Stimulated activated CD4-positive, alpha-beta T cell treated with anti-CD3 and anti-CD28 coated beads, Interleukin-15, amount 100 ng/mL, for 1 hour (primary cell): Measurements from ENCODE around the gene EDAR.

Experiments
- DNase-seq, 2 donors: peaks; one replicate each; pipeline ENCODE4 v3.0.0-alpha.2; 2020; ENCODE audit warnings: low read depth in 1 of 2, low spot score in 1 of 2

Gene EDAR

DNA sequence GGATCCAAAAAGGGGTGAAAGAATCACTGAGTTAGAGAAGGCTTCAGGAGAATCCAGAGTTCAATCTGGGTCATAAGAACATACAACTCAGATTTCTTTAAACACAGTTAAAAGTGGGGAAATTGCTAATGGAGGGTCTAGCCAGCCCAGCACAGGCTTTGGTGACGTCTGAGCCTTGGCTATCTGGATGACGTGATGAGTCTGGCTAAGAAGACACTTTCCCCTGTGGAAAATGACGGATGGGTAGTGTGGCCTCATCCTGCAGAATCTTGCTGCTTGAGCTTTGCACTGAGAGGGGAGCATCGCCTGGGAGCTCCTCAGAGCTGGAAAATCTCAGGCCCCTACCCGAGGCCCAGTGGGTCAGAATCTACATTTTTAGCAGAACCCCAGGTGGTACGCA, 19.2 kb downstream of the EDAR start:
- DNase-seq = no peak

DNA sequence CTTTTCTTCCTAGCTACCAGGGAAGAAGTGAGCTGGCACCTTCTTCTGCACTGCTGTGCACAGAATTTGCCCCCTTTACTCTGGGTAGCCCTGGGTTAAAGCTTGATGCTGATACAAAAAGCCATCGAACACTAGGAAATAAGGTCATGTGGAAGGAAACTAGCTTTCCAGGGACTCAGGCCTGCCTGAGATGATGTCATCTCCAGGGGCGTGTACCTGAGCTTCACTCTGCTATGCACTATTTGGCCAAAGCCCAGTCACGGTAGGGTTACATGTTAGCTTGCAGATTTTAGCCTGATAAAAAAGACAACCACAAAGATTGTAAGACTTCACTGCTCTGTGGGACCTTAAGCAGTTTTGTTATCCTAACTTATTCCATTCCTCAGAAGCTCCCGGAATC, 20.4 kb downstream of the EDAR start:
- DNase-seq = no peak

DNA sequence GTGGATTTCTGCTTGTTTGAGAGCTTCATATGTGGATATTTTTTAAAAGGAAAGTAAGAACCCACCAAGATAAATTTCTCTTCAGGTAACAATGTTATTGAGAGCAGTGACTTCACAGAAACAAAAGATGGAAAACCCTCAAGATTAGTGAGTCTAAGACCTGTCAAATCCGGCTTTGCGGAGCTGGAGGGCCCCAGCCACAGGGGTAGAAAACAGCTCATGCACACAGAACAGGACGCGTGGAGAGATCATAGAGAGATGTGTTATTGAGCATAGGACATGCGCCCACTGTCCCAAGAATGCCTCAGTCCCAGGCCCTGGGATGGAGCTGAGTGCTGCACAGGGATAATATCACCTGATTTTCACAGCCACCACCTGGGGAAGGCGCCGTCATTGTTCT, 21.3 kb downstream of the EDAR start:
- DNase-seq = no peak

DNA sequence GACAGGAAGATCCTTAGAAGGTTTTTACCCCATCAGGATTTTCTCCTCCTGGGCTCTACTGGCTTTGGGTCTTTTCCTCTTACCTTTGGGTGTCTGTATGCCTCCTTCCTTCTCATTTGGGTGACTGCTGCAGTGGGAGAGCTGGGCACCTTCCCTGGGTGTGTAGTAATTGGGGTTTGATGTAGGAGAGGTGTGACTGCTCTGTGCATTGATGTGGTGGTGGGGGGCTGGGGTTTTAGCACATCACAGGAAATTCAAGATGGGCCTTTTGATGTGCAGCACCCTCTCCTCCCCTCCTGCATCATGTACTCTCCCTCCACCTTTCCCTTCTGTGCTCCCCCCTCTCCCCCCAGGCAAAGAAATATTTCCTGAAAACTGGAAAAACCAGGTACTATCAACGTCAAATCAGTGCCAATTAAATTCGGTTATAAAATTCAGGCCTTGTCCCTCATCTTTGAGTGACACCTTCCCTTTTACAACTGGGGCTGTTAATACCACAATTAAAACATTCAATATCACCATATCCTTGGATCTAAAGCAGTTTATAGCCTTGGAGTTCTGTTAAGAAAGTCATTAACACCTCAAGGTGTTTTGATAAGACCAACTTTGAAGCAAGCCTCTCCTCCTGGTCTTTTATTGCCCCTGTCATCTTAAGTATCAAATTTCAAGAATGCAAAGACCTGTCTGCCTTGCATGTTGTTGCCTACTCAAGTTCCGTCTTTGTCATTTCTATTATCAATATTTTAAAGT, 23.3 kb downstream of the EDAR start:
- no peak for DNase-seq

DNA sequence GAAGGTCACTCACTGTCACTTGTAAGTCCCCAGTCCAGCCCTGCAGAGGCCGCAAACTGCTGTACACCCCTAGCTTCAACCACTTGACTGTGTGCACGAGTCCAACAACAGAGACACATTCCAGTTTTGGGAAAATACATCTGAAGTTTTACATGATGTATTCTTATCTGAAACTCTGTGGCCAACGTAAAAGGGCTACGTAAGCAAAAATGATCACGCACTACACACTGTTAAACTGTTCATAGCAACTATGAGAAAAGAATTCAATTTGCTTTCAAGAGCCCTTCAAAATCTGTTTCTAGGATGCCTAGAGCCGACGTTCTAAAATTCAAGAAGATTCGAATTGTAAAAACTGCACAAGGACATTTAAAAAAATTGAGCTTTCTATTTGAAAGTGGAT, 26.0 kb downstream of the EDAR start:
- DNase-seq = no peak

DNA sequence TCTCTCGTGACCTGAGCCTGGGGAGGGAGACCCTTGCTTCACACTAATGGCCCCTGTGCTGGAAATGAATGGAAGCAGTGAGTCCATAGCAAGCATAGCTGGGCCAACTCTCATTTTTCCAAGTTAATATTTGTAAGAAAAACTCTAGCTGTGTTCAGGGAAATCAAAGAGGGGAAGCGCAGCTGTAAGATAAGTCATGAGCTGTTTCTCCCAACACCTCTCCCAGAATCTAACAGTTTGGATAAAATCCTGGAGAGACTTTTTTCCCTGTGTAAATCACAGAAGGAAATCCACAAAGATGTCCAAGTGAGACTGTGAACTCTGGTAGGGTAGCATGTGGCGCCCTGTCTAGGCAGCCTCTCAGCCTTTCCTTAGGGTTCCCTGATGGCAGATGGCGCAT, 27.2 kb downstream of the EDAR start:
- DNase-seq = no peak

DNA sequence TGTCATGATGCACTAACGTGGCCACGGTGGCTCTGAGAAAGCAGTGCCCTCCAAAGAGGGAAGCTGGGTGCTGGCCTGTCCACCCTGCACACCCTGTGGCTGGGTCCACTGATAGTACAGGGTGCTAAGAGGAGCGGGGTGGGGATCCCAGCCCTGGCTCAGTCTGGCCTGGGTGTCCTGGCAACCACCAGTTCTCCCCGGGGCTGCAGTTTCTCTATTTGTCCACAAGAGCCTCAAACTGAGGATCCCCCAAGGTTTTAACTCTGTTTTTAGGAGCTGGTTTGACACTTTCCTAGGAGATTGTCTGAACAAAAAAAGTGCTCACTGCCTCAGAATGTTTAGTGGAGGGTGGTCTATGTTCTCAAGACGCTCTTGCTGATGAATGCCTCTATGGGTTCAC, 29.0 kb downstream of the EDAR start:
- DNase-seq = no peak

DNA sequence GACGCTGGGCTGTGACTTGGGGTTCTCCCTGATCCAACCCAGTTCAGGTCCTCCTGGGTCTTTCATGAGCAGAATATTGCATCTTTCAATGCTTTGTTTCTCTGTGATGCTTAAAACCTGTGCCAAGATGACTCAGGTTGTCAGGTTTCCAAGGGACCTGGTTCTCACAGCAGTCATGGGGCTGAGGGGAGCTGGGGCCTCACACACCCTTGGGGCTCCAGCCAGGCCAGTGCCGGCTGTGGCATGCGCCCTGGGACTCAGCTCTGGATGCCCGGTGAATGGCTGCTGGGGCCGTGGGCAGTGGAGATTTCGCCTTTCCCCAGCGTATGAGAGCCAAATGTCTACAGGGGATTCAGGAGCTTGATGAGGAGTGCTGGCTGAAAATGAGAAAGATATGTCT, 29.6 kb downstream of the EDAR start:
- DNase-seq = no peak

DNA sequence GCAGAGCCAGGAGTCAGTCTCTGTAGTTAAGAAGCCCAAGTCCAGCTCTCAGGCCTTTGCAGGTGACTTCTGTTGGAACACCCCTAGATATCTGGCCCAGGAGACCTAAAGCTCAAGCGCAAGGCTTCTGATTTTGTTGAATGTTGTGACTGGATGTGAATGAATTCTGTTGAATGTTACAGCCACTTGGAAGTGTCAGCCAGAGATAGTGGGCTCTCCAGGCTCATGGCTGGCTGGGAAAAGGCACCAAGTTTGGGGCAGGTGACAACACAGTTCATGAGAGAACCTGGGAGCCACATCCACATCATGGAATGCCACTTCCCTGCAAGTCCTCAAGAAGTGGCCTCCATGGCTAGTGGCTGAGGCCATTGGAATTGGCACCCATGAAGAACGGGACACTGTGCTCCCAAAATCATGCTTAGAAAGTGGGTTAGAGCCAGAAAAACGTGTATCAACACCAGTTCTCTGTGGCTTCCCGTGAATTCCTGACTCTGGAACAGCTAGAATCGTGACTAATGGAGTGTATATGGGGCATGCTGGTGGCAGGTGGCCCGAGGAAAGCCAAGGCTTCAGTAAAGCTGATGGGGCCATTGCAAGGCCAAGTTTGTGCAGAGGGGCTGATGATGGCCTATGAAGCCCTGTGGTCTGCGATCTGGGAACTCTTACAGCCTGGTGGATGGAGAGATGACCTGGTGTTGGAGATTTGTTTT, 30.2 kb downstream of the EDAR start:
- DNase-seq = no peak

DNA sequence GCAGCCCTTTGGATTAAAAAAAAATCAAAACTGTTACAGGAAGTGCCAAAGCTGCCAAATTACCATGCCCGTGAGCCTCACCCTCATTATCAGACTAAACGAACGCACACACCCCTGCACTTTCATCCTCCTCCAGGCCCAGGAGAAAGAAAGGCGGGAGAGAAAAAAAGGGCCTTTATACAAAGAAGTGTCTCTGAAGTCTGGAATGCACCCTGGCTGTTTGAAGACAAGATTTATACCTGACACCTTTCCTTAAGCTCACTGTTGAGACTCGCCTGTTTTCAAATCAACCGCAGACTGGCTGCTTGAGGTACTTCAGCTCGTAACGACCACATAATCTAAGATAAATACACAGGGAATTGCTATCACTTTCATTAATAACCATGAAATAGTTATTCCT, 31.0 kb downstream of the EDAR start:
- DNase-seq = no peak

DNA sequence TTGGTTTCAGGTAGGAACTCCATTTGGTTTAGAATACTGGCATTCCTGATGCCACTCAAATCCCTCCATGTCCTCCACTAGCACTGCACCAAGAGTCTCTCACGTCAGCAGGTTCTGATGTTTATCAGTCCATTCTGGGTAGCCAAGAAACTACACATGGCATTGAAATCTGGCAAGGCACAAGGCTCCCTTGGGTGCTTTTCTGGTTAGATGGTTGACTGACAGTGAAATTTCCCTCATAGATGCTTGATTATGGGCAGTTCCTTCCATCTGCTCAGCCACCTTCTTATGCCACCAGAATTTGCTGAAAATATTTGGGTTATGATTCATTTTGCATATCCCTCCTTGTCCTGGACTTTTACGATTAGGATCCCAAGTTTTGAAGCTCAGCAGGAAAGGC, 32.6 kb downstream of the EDAR start:
- no peak for DNase-seq

DNA sequence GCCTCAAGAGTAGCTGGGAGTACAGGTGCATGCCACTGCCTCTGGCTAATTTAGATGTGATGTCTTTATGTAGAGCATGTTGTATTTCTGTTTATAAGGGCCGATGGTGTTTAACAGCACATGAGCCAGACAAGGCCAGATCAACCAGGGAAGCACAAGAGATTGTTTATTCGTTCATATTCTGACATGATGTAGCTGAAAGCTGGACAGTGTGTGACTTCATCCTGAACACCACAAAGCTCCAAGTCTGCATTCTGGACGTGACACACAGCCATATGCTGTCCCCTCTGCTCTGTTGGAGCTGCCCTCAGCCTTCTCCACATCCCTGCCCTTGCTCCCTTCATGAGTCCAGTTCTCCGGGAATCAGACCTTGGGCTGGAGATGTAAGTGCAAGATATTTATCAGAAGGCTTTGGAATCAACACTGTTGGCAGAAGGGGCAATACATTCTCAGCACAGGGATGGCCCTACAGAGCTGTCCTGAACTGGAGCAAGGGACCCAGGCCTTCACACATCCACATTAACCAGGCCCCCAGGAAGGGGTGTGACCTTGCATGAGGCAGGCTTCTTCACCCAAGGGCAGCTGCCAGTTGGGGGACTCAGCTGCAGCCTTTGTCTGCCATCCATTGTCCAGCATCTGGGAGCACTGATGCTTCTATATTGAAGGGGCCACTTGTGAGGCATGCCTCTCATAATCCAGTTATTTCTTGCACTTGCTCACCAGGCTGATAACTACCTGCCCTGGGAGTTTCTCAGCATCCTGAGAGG, 38.5 kb downstream of the EDAR start:
- no peak for DNase-seq

DNA sequence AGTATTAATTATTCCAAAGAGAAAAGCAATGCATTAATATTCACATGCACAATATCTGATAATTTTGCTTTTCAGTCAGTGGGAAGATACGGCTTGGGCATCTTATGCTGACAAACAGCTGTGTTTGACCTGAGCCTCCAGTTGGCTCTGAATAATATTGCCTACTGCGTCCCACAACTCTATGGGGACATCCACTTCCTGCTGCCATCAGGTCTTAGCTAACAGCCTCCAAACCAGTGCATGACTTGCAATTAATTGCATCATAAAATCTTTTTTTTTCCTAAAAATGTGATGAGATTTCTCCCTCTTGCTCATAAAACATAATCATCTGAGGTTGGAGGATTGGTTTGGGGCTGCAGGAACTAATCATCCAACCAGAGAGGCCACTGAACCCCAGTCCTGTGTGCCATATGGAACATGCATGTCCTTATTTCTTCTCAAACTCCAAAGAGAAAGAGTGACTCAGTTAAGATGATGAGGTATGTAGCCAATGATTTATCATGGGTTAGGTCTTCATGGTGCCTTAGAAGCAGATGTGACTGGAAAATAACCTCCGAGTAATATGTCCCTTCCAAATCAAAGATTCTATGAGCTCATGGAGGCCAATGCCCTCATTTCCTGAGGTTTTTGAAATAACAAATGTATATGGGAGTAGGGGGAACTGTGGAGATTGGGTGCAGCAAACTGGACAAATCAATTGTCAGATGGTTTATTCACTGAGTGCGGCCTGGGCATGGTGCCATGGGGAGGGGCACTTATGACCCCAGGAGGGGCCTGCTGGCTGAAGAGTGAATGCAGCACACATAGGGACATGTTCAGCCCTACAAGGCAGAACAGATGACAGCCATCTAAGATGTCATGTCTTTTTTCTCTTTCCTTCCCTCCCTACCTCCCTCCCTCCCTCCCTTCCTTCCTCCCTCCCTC, 39.4 kb downstream of the EDAR start:
- DNase-seq = no peak

DNA sequence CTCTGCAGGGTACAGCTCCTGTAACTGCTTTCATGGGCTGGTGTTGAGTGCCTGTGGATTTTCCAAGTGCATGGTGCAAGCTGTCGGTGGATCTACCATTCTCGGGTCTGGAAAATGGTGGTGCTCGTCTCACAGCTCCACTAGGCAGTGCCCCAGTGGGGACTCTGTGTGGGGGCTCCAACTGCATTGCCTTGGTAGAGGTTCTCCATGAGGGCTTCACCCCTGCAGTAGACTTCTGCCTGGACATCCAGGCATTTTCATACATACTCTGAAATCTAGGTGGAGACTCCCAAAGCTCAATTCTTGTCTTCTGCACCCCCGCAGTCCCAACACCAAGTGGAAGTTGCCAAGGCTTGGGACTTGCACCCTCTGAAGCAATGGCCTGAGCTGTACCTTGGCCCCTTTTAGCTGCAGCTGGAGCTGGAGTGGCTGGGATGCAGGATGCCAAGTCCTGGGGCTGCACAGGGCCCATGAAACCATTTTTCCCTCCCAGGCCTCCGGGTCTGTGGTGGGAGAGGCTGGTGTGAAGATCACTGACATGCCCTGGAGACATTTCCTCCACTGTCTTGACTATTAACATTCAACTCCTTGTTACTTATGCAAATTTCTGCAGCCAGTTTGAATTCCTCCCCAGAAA, 41.6 kb downstream of the EDAR start:
- DNase-seq = no peak

DNA sequence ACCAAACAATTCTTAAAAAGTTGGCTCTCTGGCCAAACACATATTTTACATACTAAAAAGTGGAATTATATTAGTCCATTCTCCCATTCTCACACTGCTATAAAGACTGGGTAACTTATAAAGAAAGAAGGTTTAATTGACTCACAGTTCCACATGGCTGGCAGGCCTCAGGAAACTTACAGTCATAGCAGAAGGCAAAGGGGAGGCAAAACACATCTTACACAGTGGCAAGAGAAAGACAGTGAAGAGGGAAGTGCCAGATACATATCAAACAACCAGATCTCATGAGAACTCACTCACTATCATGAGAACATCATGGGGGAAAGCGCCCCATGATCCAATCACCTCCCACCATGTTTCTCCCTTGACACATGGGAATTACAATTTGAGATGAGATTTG, 42.6 kb downstream of the EDAR start:
- DNase-seq = no peak

DNA sequence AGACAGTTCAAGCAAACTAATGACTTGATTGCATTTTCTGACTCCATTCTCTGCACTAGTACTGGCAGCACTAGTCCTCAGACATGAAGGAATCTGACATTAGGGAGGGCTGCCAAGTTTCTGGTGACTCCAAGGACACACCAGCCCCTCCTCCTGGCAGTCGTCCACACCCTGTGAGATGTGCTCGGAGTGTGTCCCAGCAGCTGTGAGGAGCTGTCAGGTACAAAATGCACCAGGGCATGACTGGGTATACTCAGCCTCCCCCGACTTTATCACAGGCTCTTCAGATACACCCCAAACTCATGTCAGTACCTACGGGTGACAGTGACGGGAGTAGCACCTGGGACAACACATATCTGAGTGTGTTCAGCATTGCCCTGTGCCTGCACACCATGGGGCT, 43.1 kb downstream of the EDAR start:
- no peak for DNase-seq

DNA sequence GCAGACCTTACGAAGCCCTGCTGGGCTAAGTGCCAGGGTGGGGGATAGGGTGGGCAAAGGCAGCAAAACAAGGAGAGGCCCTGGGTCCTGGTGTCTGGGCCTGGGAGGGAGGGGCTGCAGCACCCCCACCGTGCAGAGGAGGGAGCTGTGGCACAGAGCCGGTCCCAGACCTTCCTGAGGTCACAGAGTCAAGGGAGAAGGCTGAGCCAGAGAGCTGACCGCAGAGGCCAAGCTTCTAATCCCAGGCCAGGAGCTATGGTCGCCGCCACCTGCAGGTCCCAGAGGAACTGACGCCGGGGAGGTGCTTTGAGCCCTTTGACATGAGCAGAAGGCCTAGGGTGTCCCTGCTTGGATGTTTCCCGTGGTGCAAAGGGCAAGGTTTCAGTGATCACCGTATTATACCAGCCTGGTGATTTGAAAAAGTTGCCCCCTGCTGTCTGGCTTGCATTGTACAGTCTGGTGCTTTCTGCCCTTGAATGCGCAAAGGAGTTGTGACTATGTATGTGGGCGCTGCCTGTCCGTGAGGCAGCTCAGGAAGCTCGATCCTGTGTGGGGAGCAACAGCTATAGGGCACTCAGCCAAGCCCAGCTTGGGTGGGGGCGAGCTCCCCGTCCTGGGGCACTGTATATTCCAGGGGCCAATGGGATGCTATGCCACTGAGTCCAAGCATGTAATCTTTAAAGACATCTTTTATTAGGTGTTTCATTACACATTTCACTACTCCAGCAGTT, 44.3 kb downstream of the EDAR start:
- no peak for DNase-seq

DNA sequence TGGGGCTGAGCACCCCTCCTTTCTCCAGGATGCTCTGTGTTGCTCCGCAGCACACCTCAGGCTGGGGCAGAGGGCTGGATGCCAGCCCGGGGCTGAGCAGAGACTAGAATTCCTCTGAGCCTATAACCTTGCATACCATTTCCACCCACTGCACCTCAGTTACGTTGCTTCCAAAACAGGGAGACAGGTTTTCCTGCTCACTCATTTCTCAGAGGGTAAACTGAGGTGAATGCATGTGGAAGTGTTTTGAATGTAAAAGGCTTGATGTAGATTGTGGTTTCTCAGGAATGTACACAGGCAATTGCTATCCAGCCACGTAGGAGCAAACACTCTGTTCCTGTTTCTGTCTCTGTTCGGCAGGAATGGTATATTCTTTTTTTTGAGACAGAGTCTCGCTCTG, 45.3 kb downstream of the EDAR start:
- DNase-seq = no peak

DNA sequence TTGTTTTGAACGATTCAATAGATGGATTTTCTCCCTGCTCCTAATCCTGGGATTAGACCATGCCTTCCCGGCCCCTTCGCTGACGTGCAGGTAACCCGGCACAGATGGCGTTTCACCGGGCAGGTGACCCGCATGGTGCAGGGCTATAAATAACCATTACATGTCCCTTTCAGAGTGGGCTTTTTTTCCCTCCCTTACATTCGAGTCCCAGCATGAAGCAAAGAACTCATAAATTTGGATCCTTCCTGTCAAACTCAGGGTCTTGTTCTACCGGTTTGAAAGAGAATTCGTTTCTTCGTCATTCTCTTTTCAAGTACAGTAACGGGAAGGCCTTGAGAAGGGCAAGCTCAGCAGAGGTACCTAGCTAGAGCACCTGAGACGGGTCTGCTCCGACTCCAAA, 46.1 kb downstream of the EDAR start:
- DNase-seq = no peak

DNA sequence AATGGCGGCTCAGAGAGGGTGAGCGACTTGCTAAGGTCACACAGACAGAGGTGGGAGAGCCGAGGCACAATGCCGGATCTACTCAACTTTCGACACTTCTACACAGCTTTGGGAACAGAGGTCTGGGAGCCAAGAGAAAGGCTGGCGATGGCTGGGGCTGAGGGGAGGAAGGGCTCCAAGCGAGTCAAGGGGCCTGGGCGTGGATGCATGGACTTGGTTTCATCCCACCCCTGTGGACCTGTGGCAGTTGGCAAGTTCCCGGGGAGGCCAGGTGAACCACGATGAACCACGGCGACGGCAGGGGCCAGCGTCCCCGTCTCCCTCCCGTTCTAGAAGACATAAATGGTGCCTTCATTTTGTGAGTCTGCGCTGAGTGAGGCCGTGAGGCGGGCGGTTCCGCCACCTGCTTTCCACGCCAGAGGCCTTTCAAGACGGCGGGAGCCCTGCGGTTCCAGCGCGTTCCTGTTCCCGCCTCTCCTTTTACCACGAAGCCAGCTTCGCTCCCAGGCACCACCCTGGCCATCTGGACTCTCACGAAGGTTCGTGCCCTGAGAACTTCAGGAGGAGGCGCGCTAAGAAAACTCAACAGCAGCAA, 46.7 kb downstream of the EDAR start:
- DNase-seq = no peak
